H9 (cell line): ENCODE measurements around the gene GRID1. TPM values are rescaled to one million over a fixed set of nuclear protein-coding genes. Genes with fewer than 3 reads are reported as not detected.

ENCODE experiments used
- DNase-seq: peaks from one replicate; pipeline ENCODE4 v3.0.0-alpha.2; 2017
- H2AFZ ChIP-seq: one replicate; pipeline ENCODE4 v1.6.1; 2013; ENCODE audit warnings: mild to moderate bottlenecking, low read length, control low read depth, moderate library complexity
- H2AK5ac ChIP-seq: 2 replicates; pipeline ENCODE4 v1.6.1; 2013; ENCODE audit warnings: low read length, control low read depth, mixed read lengths; ENCODE audit not compliant: insufficient read length
- H2BK120ac ChIP-seq: one replicate; pipeline ENCODE4 v1.6.1; 2013; ENCODE audit warnings: low read depth, mild to moderate bottlenecking, low read length, control low read depth, inconsistent platforms; ENCODE audit not compliant: poor library complexity, severe bottlenecking
- H2BK12ac ChIP-seq: 2 replicates; pipeline ENCODE4 v1.6.1; 2013; ENCODE audit warnings: low read length, control low read depth, mixed read lengths, low read depth; ENCODE audit not compliant: insufficient read length
- H2BK15ac ChIP-seq: 2 replicates; pipeline ENCODE4 v1.6.1; 2013; ENCODE audit warnings: low read depth, low read length, control low read depth
- H2BK20ac ChIP-seq: one replicate; pipeline ENCODE4 v1.6.1; 2013; ENCODE audit warnings: low read depth, mild to moderate bottlenecking, low read length, control low read depth, inconsistent platforms; ENCODE audit not compliant: poor library complexity, severe bottlenecking
- H2BK5ac ChIP-seq: 2 replicates; pipeline ENCODE4 v1.6.1; 2013; ENCODE audit warnings: low read length, control low read depth, mixed read lengths; ENCODE audit not compliant: insufficient read length
- H3K14ac ChIP-seq: 2 replicates; pipeline ENCODE4 v1.6.1; 2013; ENCODE audit warnings: low read length, control low read depth; ENCODE audit not compliant: insufficient read depth
- H3K18ac ChIP-seq: 2 replicates; pipeline ENCODE4 v1.6.1; 2013; ENCODE audit warnings: low read depth, mild to moderate bottlenecking, mixed read lengths, low read length, control low read depth; ENCODE audit not compliant: insufficient read length
- H3K23ac ChIP-seq: 2 replicates; pipeline ENCODE4 v1.6.1; 2013; ENCODE audit warnings: low read length, control low read depth, mixed read lengths, low read depth; ENCODE audit not compliant: insufficient read length
- H3K23me2 ChIP-seq: 2 replicates; pipeline ENCODE4 v1.6.1; 2013; ENCODE audit warnings: low read depth, mild to moderate bottlenecking, mixed read lengths, low read length, control low read depth; ENCODE audit not compliant: insufficient read length, poor library complexity, severe bottlenecking
- H3K27ac ChIP-seq: 2 replicates; pipeline ENCODE4 v1.5.1; 2013; ENCODE audit warnings: low read length, control low read depth, mixed read lengths, low read depth; ENCODE audit not compliant: insufficient read length
- H3K27me3 ChIP-seq: 2 replicates; pipeline ENCODE4 v1.6.1; 2013; ENCODE audit warnings: low read length, control low read depth, inconsistent platforms; ENCODE audit not compliant: insufficient read depth
- H3K4ac ChIP-seq: 2 replicates; pipeline ENCODE4 v1.6.1; 2013; ENCODE audit warnings: low read depth, mild to moderate bottlenecking, control low read depth, inconsistent platforms, low read length, moderate library complexity
- H3K4me1 ChIP-seq: 2 replicates; pipeline ENCODE4 v1.6.1; 2013; ENCODE audit warnings: low read length, control low read depth, inconsistent platforms; ENCODE audit not compliant: insufficient read depth
- H3K4me2 ChIP-seq: 2 replicates; pipeline ENCODE4 v1.6.1; 2013; ENCODE audit warnings: low read length, control low read depth, mixed read lengths; ENCODE audit not compliant: insufficient read length, insufficient read depth
- H3K56ac ChIP-seq: 2 replicates; pipeline ENCODE4 v1.6.1; 2013; ENCODE audit warnings: low read depth, mild to moderate bottlenecking, mixed read lengths, low read length, control low read depth; ENCODE audit not compliant: insufficient read length
- H3K79me1 ChIP-seq: 2 replicates; pipeline ENCODE4 v1.6.1; 2013; ENCODE audit warnings: low read depth, mild to moderate bottlenecking, moderate library complexity, low read length, control low read depth, inconsistent platforms; ENCODE audit not compliant: insufficient read depth, poor library complexity, severe bottlenecking
- H3K79me2 ChIP-seq: 2 replicates; pipeline ENCODE4 v1.6.1; 2013; ENCODE audit warnings: low read length, control low read depth, inconsistent platforms; ENCODE audit not compliant: insufficient read depth
- H3K9ac ChIP-seq: 2 replicates; pipeline ENCODE4 v1.6.1; 2013; ENCODE audit warnings: low read length, control low read depth, mixed read lengths; ENCODE audit not compliant: insufficient read length; ENCODE audit errors: extremely low read depth
- H3K9me3 ChIP-seq: one replicate; pipeline ENCODE4 v1.6.1; 2013; ENCODE audit warnings: low read depth, low read length, inconsistent platforms; ENCODE audit not compliant: control insufficient read depth
- H3T11ph ChIP-seq: one replicate; pipeline ENCODE4 v1.6.1; 2013; ENCODE audit warnings: mild to moderate bottlenecking, low read length, control low read depth, inconsistent platforms
- H4K20me1 ChIP-seq: one replicate; pipeline ENCODE4 v1.6.1; 2013; ENCODE audit not compliant: control insufficient read depth, insufficient read length, insufficient read depth
- H4K5ac ChIP-seq: 2 replicates; pipeline ENCODE4 v1.6.1; 2013; ENCODE audit warnings: low read depth, mild to moderate bottlenecking, mixed read lengths, low read length, control low read depth; ENCODE audit not compliant: insufficient read length
- H4K8ac ChIP-seq: replicated peaks from 2 replicates; pipeline ENCODE4 v1.6.1; 2013; ENCODE audit warnings: low read length, control low read depth, mixed read lengths, low read depth; ENCODE audit not compliant: insufficient read length
- H4K91ac ChIP-seq: 2 replicates; pipeline ENCODE4 v1.6.1; 2013; ENCODE audit warnings: low read depth, mild to moderate bottlenecking, moderate library complexity, mixed read lengths, low read length, control low read depth; ENCODE audit not compliant: insufficient read length
- H3K27ac Mint-ChIP-seq, 3 experiments: 2 replicates in 2 of 3; 3 replicates in 1 of 3; pipeline ENCODE4 v1.8.0; 2020 to 2021; ENCODE audit warnings: mixed read lengths in 3 of 3, mild to moderate bottlenecking in 1 of 3, moderate library complexity in 1 of 3
- H3K27me3 Mint-ChIP-seq: 2 replicates; pipeline ENCODE4 v1.8.0; 2021; ENCODE audit warnings: low read depth, mild to moderate bottlenecking, moderate library complexity, mixed read lengths
- H3K36me3 Mint-ChIP-seq, 3 experiments: 2 replicates in 2 of 3; 3 replicates in 1 of 3; pipeline ENCODE4 v1.8.0; 2020 to 2021; ENCODE audit warnings: low read depth in 3 of 3, mixed read lengths in 3 of 3; ENCODE audit not compliant: insufficient read depth in 1 of 3
- H3K4me1 Mint-ChIP-seq, 2 experiments: 2 replicates each; pipeline ENCODE4 v1.8.0; 2020; ENCODE audit warnings: mixed read lengths in 2 of 2
- H3K4me3 Mint-ChIP-seq, 2 experiments: 2 replicates in 1 of 2; 3 replicates in 1 of 2; pipeline ENCODE4 v1.8.0; 2020 to 2021; ENCODE audit warnings: mild to moderate bottlenecking in 2 of 2, mixed read lengths in 2 of 2, moderate library complexity in 1 of 2
- H3K9me3 Mint-ChIP-seq, 2 experiments: 2 replicates in 1 of 2; 3 replicates in 1 of 2; pipeline ENCODE4 v1.8.0; 2020; ENCODE audit warnings: mild to moderate bottlenecking in 2 of 2, mixed read lengths in 2 of 2, moderate library complexity in 1 of 2
- CTCF ChIP-seq: fragments of 200-600 bp; sonication (generic); conservative IDR thresholded peaks from 3 replicates; pipeline ENCODE4 v1.8.0; 2021; ENCODE audit warnings: antibody characterized with exemption, mild to moderate bottlenecking
- WGBS: extraction: QIAGEN DNeasy Blood & Tissue Kit; methylation state at CpG from one replicate; pipeline ENCODE4 v1.1.7; 2013; ENCODE audit warnings: missing lambda C conversion rate, low lambda C conversion rate, mixed read lengths; ENCODE audit not compliant: insufficient read length; ENCODE audit errors: extremely low coverage; 5-methylcytosine and 5-hydroxymethylcytosine counted together
- total RNA-seq: library from RNA; stranded (reverse); gene quantifications from 2 replicates; pipeline ENCODE4 v1.2.1, GENCODE V29; 2021

GRID1 gene
- total RNA-seq, 1 experiment from 2014 or later: 0.35 TPM

- WGBS: no CpG with 5 or more reads among the region's 13 CpGs
- no peak overlapping the region for H3K4me3 Mint-ChIP-seq
Observed at GRCh38 chr10:86345859-86346798, 20.5 kb downstream of the GRID1 start.

More at GRCh38 chr10:86345859-86346798, 20.5 kb downstream of the GRID1 start:
- Histone ChIP-seq H3K23me2 (no peaks in the 10 kb centered on the region), H2BK12ac (no peak overlapping the region), H4K5ac (no peak overlapping the region), H4K91ac (no peak overlapping the region), H3K18ac (no peak overlapping the region), H3K23ac (no peak overlapping the region), H3K27ac (no peak overlapping the region), H2BK20ac (no peak overlapping the region), H2BK15ac (no peak overlapping the region), H4K20me1 (no peaks in the 10 kb centered on the region), H3K4ac (no peak overlapping the region), H3K4me2 (no peak overlapping the region), H3K79me2 (no peaks in the 10 kb centered on the region), H2BK5ac (no peak overlapping the region), H3K27me3 (no peaks in the 10 kb centered on the region), H2AFZ (no peak overlapping the region), H3K4me1 (no peaks in the 10 kb centered on the region), H3K79me1 (no peaks in the 10 kb centered on the region), H4K8ac (no peak overlapping the region), H3K9me3 (no peaks in the 10 kb centered on the region), H3T11ph (no peak overlapping the region), H3K9ac (no peak overlapping the region), H3K56ac (no peak overlapping the region), H2AK5ac (no peak overlapping the region), H3K14ac (no peak overlapping the region), H2BK120ac (no peak overlapping the region)
- peaks cover 13% of the 10 kb centered on the region for H3K27me3 Mint-ChIP-seq
- no peak for TF ChIP-seq CTCF
- no peaks in the 10 kb centered on the region; a peak in 1 of 7 replicates for H3K36me3 Mint-ChIP-seq
- no peak for DNase-seq
- H3K9me3 Mint-ChIP-seq: no peaks in the 10 kb centered on the region
- H3K27ac Mint-ChIP-seq: peak overlapping the region in 2 of 3 experiments; percentile 22 to 44; a peak in 2 of 7 replicates
- peaks cover 15 to 18% of the 10 kb centered on the region in 2 experiments for H3K4me1 Mint-ChIP-seq
